ENCODE results near the gene CTLA4.

The CTLA4 gene

GRCh38 chr2:203908066-203908796 is 40.7 kb downstream of the CTLA4 start:
- H3K4me3 ChIP-seq (replicated peaks in 1 of 2; ENCODE audit: low read depth in 2 of 2, low read length in 2 of 2), result no peak overlapping the region
- TF ChIP-seq CTCF (IDR thresholded peaks at IDR 0.05; ENCODE audit: low read depth, low read length), result no peak
- no peak for DNase-seq (ENCODE audit: low read depth in 2 of 2)

GRCh38 chr2:203908797-203909185 is 41.2 kb downstream of the CTLA4 start:
- no peak overlapping the region for H3K4me3 ChIP-seq (replicated peaks in 1 of 2; ENCODE audit: low read depth in 2 of 2, low read length in 2 of 2)
- no peak for TF ChIP-seq CTCF (IDR thresholded peaks at IDR 0.05; ENCODE audit: low read depth, low read length)
- DNase-seq (ENCODE audit: low read depth in 2 of 2), result no peak

DNA sequence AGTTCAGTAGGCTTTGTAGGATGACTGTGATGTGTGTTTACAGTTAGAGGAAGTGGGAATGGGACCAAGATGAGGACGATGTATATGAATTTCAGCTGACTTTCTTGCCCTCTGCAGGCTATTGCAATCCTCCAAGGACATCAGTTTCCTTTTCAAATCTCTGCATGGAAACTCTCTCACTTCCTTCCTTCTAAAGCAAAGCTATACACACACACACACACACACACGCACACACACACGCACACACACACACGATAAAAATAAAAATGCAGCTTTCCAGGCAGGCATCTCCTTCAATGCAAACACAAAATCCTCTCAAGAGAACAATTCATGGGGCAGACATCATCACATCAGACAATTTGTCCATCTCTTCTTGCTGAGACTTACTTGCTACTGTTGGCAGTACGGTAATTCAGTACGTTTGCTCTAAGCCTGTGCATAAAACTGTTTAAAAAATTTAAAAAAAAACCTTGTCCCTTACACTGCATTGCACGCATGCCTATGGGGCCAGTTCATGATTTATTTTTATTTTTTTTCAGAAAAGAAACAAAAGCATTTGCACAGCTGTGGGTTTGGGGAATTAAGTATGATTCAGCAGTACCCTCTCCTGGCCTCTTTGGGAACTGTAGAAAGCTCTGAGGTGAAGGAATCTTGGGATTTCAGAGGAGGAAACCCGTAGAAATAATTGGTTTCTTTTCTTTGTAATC is 41.8 kb downstream of the CTLA4 start:
- peak; percentile 81 to 87 for DNase-seq (ENCODE audit: low read depth in 2 of 2)
- peak overlapping the region; percentile 21 to 27 for H3K4me3 ChIP-seq (replicated peaks in 1 of 2; ENCODE audit: low read depth in 2 of 2, low read length in 2 of 2)
- peak; percentile 77 for TF ChIP-seq CTCF (IDR thresholded peaks at IDR 0.05; ENCODE audit: low read depth, low read length)

GRCh38 chr2:203909974-203910373 is 42.4 kb downstream of the CTLA4 start:
- TF ChIP-seq CTCF (IDR thresholded peaks at IDR 0.05; ENCODE audit: low read depth, low read length), result no peak
- H3K4me3 ChIP-seq (replicated peaks in 1 of 2; ENCODE audit: low read depth in 2 of 2, low read length in 2 of 2), result peak overlapping the region in 1 of 2 donors; percentile 27
- DNase-seq (ENCODE audit: low read depth in 2 of 2), result no peak

DNA sequence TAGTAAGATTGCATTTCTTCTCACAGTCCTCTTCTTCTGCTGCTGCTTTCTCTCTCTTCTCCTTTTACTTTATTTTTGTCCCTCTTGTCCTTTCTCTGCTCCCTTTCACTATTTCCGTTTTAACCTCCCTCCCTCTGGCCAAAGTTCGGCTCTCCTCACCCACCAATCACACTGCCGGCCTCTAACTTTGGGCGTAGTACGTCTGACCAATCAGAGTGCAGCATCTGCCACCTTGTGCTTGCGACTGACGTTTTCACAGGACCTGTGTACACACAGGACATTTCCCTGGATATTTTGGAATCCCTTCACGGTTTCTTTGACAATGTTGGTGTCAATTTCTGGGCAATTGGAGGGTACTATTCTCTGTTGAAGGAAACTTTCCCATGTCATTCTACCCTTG is 46.4 kb downstream of the CTLA4 start:
- DNase-seq (ENCODE audit: low read depth in 2 of 2), result no peak
- no peak overlapping the region for H3K4me3 ChIP-seq (replicated peaks in 1 of 2; ENCODE audit: low read depth in 2 of 2, low read length in 2 of 2)
- TF ChIP-seq CTCF (IDR thresholded peaks at IDR 0.05; ENCODE audit: low read depth, low read length), result no peak

DNA sequence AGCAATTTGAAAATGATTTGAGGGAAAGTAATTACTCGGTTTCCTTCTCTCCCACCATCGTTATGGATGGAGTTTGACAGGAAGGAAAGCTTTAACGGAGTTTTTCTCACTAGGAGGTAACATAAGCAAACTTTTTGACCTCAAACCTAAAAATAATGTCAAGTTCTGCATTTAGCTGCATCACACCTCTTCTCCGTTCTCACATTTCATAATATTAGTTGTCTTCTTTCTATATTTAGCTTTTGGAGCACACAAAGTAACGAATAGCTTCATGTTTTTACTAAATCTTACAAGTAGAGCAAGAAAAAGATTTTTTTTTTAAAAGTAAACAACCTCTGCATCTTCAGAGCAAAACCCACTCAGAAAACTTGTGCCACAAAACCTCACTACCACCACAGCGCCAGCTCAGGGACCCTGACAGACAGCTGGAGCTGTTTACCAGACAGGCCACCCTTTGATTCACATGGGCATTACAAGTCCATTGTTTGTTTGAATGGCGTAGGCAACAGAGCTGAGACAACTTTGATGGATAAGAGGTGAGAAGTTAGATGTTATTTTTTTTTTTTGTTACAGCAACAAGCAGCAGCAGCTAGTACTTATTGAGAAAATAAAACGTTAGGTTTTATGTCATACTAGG is 47.1 kb downstream of the CTLA4 start:
- no peak for DNase-seq (ENCODE audit: low read depth in 2 of 2)
- no peak overlapping the region for H3K4me3 ChIP-seq (replicated peaks in 1 of 2; ENCODE audit: low read depth in 2 of 2, low read length in 2 of 2)

More for the DNA sequence above, 47.1 kb downstream of the CTLA4 start:
- no peak for TF ChIP-seq CTCF (IDR thresholded peaks at IDR 0.05; ENCODE audit: low read depth, low read length)

All from cardiac fibroblast (primary cell).